GM18499 (cell line): Measurements from ENCODE around the gene RFC1.
"Not testable (repeated sequence)": the region's sequence is repeated elsewhere in the genome, so short reads cannot be mapped to it uniquely, and the experiment has no call there.

Experiments
- ATAC-seq: cut with Tn5 transposase; IDR thresholded peaks from one replicate; pipeline ENCODE4 v1.9.1; 2021; ENCODE audit warnings: moderate number of reproducible peaks; ENCODE audit not compliant: insufficient read depth, unreplicated experiment

The RFC1 gene

GRCh38 chr4:39308611-39309010 lies 57.6 kb downstream of the RFC1 start:
- ATAC-seq = no peak

GRCh38 chr4:39305912-39306677 lies 60.1 kb downstream of the RFC1 start:
- no peak for ATAC-seq

- no peak for ATAC-seq
These were observed 61.5 kb downstream of the RFC1 start for GRCh38 chr4:39304651-39305050.

- no peak for ATAC-seq
These were observed 62.3 kb downstream of the RFC1 start for GRCh38 chr4:39303871-39304270.

- ATAC-seq = no peak
These were observed 63.3 kb downstream of the RFC1 start for GRCh38 chr4:39302901-39303300.

GRCh38 chr4:39295784-39296183 lies 70.4 kb downstream of the RFC1 start:
- no peak for ATAC-seq

GRCh38 chr4:39292433-39292832 lies 73.7 kb downstream of the RFC1 start:
- ATAC-seq = not testable (repeated sequence)

GRCh38 chr4:39291686-39292085 lies 74.5 kb downstream of the RFC1 start:
- ATAC-seq = no peak

GRCh38 chr4:39287223-39287622 lies 78.9 kb downstream of the RFC1 start:
- ATAC-seq = no peak

GRCh38 chr4:39286263-39286662 lies 79.9 kb downstream of the RFC1 start:
- no peak for ATAC-seq

- no peak for ATAC-seq
These were observed 80.3 kb downstream of the RFC1 start for GRCh38 chr4:39285853-39286252.

- ATAC-seq = no peak
These were observed 80.9 kb downstream of the RFC1 start for GRCh38 chr4:39285111-39285795.

GRCh38 chr4:39280770-39281169 lies 85.4 kb downstream of the RFC1 start:
- no peak for ATAC-seq

GRCh38 chr4:39279416-39279815 lies 86.7 kb downstream of the RFC1 start:
- no peak for ATAC-seq

- ATAC-seq = no peak
These were observed 87.7 kb downstream of the RFC1 start for GRCh38 chr4:39278476-39278875.

- not testable (repeated sequence) for ATAC-seq
These were observed 88.5 kb downstream of the RFC1 start for GRCh38 chr4:39277661-39278060.

- ATAC-seq = no peak
These were observed 91.7 kb downstream of the RFC1 start for GRCh38 chr4:39274503-39274902.

- ATAC-seq = no peak
These were observed 102.3 kb downstream of the RFC1 start for GRCh38 chr4:39263895-39264294.

GRCh38 chr4:39259571-39260330 lies 106.4 kb downstream of the RFC1 start:
- no peak for ATAC-seq

GRCh38 chr4:39256436-39256835 lies 109.7 kb downstream of the RFC1 start:
- ATAC-seq = no peak

- ATAC-seq = no peak
These were observed 110.3 kb downstream of the RFC1 start for GRCh38 chr4:39255871-39256270.
